ENCODE measurements around the gene STAC3.

- TF ChIP-seq CTCF (IDR thresholded peaks at IDR 0.05; ENCODE audit: low read depth, low read length, missing input control) (no peak), TAF1 (conservative IDR thresholded peaks at IDR 0.05) (no peak), HNF4A (conservative IDR thresholded peaks at IDR 0.05) (no peak), MAX (IDR thresholded peaks at IDR 0.05) (no peak), REST (IDR thresholded peaks at IDR 0.05) (no peak), YY1 (IDR thresholded peaks at IDR 0.05) (no peak), ZBTB33 (IDR thresholded peaks at IDR 0.05) (no peak), ATF3 (IDR thresholded peaks at IDR 0.05) (no peak), JUND (IDR thresholded peaks at IDR 0.05) (no peak), SP1 (IDR thresholded peaks at IDR 0.05) (no peak), GABPA (IDR thresholded peaks at IDR 0.05 in 1 of 2, conservative IDR thresholded peaks at IDR 0.05 in 1 of 2) (no peak), EGR1 (IDR thresholded peaks at IDR 0.05; ENCODE audit: low read depth in 2 of 2) (no peak), RAD21 (IDR thresholded peaks at IDR 0.05) (no peak)
These were observed 27.5 kb downstream of the STAC3 start for GRCh38 chr12:57223191-57224165.
